HG02970 (cell line): ENCODE measurements around the gene CAMK1D.
"Not testable (repeated sequence)": the region's sequence is repeated elsewhere in the genome, so short reads cannot be mapped to it uniquely, and the experiment has no call there.

Source experiments
- ATAC-seq: cut with Tn5 transposase; IDR thresholded peaks from one replicate; pipeline ENCODE4 v1.9.1; 2021; ENCODE audit warnings: mild to moderate bottlenecking, moderate library complexity, moderate number of reproducible peaks; ENCODE audit not compliant: unreplicated experiment, low FRiP score

The CAMK1D gene

GRCh38 chr10:12338981-12339380, 10.4 kb upstream of the CAMK1D start:
- ATAC-seq, result no peak

- ATAC-seq, result no peak
Observed at GRCh38 chr10:12340371-12340770, 9.0 kb upstream of the CAMK1D start.

GRCh38 chr10:12340937-12341336, 8.4 kb upstream of the CAMK1D start:
- no peak for ATAC-seq

GRCh38 chr10:12341526-12341925, 7.8 kb upstream of the CAMK1D start:
- no peak for ATAC-seq

- no peak for ATAC-seq
Observed at GRCh38 chr10:12344375-12345110, 4.8 kb upstream of the CAMK1D start.

GRCh38 chr10:12346707-12347106, 2.6 kb upstream of the CAMK1D start:
- ATAC-seq, result no peak

- no peak for ATAC-seq
Observed at GRCh38 chr10:12348294-12348869, 965 bp upstream of the CAMK1D start.

GRCh38 chr10:12349629-12350166, 351 bp downstream of the CAMK1D start:
- ATAC-seq, result peak; percentile 51

GRCh38 chr10:12350167-12350872, 973 bp downstream of the CAMK1D start:
- ATAC-seq, result no peak

- no peak for ATAC-seq
Observed at GRCh38 chr10:12350925-12351324, 1.6 kb downstream of the CAMK1D start.

GRCh38 chr10:12351447-12351846, 2.1 kb downstream of the CAMK1D start:
- no peak for ATAC-seq

- no peak for ATAC-seq
Observed at GRCh38 chr10:12351889-12352288, 2.5 kb downstream of the CAMK1D start.

- no peak for ATAC-seq
Observed at GRCh38 chr10:12353399-12354242, 4.3 kb downstream of the CAMK1D start.

- not testable (repeated sequence) for ATAC-seq
Observed at GRCh38 chr10:12354696-12355095, 5.3 kb downstream of the CAMK1D start.

- no peak for ATAC-seq
Observed at GRCh38 chr10:12355384-12355783, 6.0 kb downstream of the CAMK1D start.

GRCh38 chr10:12357525-12358151, 8.3 kb downstream of the CAMK1D start:
- no peak for ATAC-seq

- no peak for ATAC-seq
Observed at GRCh38 chr10:12358863-12359564, 9.7 kb downstream of the CAMK1D start.

- ATAC-seq, result no peak
Observed at GRCh38 chr10:12360461-12360860, 11.1 kb downstream of the CAMK1D start.

GRCh38 chr10:12361115-12361514, 11.8 kb downstream of the CAMK1D start:
- not testable (repeated sequence) for ATAC-seq
